Stimulated activated CD4-positive, alpha-beta T cell treated with anti-CD3 and anti-CD28 coated beads, Interleukin-15, amount 100 ng/mL, for 24 hours (primary cell): ENCODE data around the gene SH3PXD2A.
A peak's percentile ranks its signal among the peaks of the same experiment; 100 is the strongest.

ENCODE experiments used
- DNase-seq: peaks from one replicate; pipeline ENCODE4 v3.0.0-alpha.2; 2020

SH3PXD2A gene

DNA sequence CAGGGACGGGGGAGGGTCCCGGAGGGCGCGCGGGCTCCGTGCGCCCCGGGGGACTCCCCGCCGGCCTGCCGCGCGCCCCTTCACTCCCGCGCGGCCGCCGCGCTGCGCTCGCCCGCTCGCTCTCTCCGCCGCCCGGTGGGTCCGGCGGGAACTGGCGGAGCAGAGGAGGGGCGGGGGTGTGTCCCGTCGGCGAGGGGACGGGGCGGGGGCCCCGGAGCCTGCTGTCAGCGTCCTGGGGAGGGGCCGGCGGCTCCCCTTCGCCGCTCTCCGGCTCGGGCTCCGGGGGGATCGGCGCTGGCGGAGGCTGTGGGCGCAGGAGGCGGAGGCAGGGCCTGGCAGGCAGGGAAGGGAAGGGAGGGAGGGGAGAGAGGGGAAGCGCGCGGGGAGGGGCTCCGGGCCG lies at the start of gene SH3PXD2A:
TSS of gene SH3PXD2A (minus strand) at position 153 of the 400 bp plus-strand sequence. CDS start 310 bp downstream, outside the sequence.
- peak; percentile 41 for DNase-seq

DNA sequence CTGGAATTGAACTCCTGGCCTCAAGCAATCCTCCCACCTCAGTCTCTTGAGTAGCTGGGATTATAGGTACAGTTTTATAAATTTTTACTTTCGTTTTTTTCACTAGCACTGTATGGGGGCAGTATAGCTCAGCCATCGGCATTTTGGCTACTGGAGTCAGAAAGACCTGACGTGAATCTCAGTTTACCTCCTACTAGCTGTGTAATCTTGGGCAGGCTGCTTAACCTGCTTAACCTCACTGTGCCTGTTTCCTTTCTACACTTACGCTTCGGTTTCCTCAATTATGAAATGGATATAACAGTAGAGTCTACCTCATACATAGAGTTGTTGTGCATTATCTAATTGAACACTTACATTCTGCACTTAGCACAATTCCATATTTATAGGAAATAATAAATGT lies 45.9 kb upstream of the SH3PXD2A start:
- DNase-seq, result no peak

- no peak for DNase-seq
Measured at GRCh38 chr10:103899312-103899711, 43.9 kb upstream of the SH3PXD2A start.

- DNase-seq, result no peak
Measured at GRCh38 chr10:103897241-103897774, 41.9 kb upstream of the SH3PXD2A start.

GRCh38 chr10:103896225-103896624 lies 40.8 kb upstream of the SH3PXD2A start:
- DNase-seq, result no peak

DNA sequence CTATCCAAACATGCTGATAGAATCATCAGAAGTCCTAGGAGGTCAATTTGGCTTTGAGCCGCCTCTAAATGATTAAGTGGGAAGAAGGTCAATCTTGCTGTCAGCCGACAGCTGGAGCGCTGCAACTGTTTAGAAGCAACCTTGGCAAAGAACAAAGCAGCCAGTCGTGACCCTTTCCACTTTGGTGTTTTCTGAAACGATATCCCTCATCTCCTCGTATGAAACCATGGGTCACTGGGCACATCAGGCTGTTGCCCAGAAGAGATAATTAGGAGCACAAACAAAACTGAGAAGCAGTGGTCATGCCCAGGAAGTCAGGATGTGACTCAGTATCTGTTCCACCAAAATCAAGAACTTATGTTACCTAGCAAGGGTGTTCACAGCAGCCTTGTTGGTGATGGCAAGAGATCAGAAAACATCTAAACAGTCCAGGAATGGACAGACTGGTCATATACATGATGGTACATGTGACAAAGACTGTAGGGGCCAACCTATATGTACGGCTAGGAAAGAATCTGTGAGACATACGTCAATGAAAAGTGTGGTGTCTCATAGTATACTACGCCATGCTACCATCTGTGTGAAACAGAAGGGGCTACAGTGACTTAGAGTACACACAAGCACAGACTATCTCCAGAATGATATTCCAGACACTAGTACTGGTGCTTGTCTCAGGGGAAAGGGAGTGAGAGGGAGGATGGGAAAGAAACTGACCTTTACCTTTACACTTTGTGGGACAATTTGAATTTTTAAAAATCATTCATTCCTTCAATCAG lies 40.2 kb upstream of the SH3PXD2A start:
- peak; percentile 9 for DNase-seq

DNA sequence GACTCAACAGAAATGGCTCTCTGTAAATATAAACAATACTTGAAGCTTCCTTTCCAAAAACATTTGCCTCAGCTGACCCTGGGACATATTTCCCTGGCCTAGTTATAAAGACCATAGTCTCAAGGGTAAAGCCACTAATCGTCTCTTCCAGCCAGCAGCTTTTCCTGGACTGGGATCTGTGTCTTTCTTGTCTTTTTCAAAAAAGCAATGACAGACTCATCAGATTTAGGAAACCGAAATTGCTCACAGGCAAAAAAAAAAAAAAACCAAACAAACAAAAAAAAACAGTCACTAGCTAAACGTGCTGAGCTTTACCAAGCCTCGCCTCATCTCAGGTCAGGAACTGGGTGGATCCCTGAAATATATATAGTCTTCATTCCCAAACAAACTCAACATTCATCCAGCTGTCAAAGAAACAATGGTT lies 39.1 kb upstream of the SH3PXD2A start:
- DNase-seq, result no peak

- no peak for DNase-seq
Measured at GRCh38 chr10:103893817-103894216, 38.4 kb upstream of the SH3PXD2A start.

DNA sequence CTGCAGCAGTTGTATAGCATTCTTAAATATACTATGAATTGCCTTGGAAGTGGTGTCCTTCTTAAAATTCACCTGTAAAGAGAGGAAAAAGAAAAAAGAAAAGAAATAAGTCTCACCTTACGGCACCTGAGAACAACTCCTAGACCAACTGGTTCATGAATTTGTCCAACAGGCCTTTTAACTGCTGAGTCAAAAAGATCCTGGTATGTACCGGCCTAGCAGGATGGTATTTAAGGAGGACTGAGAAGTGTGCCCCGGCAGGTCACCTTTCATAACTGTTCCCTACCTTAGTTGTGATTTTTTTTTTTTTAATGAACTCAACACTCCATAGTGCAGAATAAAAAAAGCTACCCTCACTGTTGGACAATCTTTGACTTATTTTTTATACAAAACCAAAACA lies 36.8 kb upstream of the SH3PXD2A start:
- no peak for DNase-seq

- DNase-seq, result no peak
Measured at GRCh38 chr10:103890688-103891087, 35.3 kb upstream of the SH3PXD2A start.

GRCh38 chr10:103890194-103890658 lies 34.9 kb upstream of the SH3PXD2A start:
- peak; percentile 44 for DNase-seq

DNA sequence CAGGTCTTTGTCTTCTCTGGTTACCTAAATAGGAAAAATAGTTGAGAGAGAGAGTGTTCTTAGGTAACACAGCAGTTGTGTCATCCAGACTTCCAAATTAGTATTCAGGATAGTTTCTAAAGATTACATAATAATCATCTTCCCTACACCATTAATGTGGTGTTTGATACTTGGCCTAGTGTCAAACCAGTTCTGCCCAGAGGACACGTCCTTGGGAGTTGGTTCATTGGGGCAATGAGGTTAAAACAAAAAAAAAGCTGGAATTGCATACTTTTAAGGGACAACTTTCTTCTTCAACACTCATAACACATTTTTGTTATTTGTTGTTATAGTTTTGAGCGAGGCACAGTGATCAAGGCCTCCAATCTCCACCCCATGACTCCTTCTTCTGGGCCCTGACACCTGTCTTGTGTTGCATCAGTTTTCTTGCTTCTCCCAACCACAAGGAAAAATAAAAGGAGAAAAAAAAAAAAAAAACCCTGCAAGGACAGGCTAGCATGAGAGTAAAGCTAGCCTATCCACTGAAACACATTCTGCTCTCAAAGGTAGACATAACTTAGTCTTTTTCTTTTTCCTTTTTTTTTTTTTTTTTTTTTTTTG lies 33.8 kb upstream of the SH3PXD2A start:
- DNase-seq, result no peak

DNA sequence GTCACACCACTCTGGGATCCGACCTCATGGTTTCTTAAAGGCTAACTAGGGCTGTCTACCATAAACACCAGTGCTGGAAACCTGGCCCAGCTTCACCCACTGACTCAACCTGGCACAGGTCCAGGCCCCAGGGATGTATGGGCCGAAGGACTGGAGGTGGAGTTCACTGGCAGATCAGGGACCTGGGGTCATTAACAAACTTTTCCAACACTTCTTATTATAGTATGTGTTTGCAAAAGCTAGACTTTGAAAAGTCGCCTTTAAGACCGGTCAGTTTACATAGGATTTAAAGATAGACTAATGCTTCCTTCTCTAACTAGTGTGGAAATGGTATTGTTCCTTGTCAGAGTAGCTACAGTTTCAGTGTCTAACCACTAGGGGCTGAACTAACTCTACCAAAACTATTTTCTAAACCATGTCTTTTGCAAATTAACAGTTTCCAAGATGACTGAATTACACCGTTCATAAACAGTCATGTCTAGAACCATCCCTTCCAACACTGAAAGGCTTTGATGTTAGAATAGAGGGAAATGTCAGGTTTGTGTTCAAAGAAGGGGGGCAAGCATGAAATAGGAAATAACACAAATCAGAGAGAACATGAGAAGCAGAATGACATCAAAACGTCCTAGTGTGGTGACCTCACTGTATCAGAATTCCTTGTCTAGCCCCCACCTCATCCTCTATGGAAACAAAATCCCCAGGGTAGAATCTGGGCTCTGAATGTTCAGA lies 32.9 kb upstream of the SH3PXD2A start:
- peak; percentile 30 for DNase-seq

- no peak for DNase-seq
Measured at GRCh38 chr10:103885617-103886016, 30.2 kb upstream of the SH3PXD2A start.

GRCh38 chr10:103884681-103885139 lies 29.3 kb upstream of the SH3PXD2A start:
- DNase-seq, result peak; percentile 28

GRCh38 chr10:103882285-103883007 lies 27.1 kb upstream of the SH3PXD2A start:
- DNase-seq, result no peak

DNA sequence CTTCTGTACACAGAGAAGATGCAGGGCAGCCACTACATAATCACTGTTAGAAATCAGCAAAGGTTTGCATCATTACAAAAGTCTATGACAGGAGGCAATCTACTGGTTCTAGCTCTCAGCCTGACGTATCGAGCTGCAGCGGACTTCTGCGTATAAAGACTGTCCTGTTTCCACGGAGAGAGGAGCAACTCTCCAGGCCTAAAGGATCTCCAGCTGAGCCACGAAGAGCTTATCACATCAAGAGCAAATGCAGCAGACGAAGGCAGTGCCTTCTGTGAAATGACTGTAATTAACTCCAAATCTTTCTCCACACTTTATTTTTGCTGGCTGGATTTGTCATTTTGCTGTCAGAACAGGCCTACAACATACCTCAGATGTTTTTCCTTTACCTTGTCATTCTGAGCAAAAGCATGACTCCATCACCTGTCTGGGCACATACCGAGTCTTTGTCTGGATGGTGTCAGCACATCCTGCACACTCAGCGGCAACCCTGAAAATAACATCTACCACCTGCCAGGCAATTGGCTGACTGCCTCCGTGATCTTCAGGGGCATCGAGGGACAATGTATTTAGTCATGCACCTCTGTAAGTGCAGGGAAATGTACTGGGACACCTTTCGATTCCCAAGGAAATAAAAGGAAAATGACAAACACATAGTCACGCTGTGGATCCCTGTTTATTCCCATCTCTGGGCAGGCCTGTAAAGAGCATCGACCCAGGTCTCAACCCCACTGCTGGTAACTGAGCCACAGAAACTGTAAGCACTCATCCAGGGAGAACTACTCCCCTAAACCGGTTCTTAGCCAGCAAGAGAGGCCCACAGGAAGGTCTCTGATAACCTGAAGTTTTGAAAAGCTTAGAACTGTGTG lies 26.3 kb upstream of the SH3PXD2A start:
- no peak for DNase-seq

DNA sequence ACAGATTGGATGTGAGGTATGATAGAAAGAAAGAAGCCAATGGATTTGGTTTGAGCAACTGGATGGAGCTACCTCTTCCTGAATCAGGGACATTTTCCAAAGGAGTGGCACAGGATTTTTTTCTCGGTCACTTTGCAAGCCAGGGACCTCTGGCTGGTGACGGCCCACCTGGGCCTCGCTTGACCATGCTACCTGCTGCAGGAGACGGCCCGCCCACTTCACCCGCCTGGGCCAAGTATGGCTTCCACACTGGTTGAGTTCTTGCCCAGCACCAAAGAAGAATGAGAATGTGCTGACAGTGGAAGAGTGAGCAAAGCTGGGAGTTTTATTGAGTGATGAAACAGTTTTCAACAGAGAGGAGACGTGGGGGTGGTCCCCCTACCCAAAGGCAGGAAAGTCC lies 24.5 kb upstream of the SH3PXD2A start:
- DNase-seq, result no peak

GRCh38 chr10:103879409-103879808 lies 24.0 kb upstream of the SH3PXD2A start:
- no peak for DNase-seq

DNA sequence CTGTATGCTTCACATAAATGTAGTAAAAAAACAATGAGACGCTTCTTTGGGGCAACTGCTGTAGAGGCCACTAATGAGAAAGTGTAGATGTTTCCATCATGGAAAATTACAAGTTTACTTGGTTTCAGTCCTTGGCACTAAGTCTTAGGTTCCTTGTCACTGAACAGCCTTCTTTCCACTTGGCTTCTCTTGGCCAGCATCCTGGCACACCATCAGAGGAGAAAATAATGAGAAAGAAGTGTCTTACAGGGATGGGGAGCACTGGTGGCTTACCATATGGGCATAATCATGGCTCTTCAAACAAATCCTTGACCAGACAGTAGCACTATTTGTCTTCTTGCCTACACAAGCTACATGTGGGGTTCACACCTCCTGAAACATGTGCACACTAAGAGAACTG lies 22.5 kb upstream of the SH3PXD2A start:
- DNase-seq, result no peak

- no peak for DNase-seq
Measured at GRCh38 chr10:103876155-103876554, 20.8 kb upstream of the SH3PXD2A start.

GRCh38 chr10:103874730-103875129 lies 19.4 kb upstream of the SH3PXD2A start:
- DNase-seq, result no peak
